Loucy (cell line): ENCODE data around the gene AADACL4.

Experiments
- H2AFZ ChIP-seq: fragments of 200-600 bp; sonication (generic); 2 replicates; pipeline ENCODE4 v1.6.0; 2016; ENCODE audit warnings: antibody characterized with exemption, mild to moderate bottlenecking, low read length, moderate library complexity
- H3F3A ChIP-seq: fragments of 200-600 bp; 2 replicates; pipeline ENCODE4 v1.6.0; 2016; ENCODE audit warnings: antibody characterized with exemption, low read depth, mild to moderate bottlenecking
- H3K27me3 ChIP-seq: fragments of 200-600 bp; sonication (generic); 2 replicates; pipeline ENCODE4 v1.6.1; 2014; ENCODE audit warnings: low read length, mild to moderate bottlenecking; ENCODE audit not compliant: insufficient read depth, poor library complexity, severe bottlenecking
- H3K36me3 ChIP-seq: fragments of 200-600 bp; sonication (generic); 2 replicates; pipeline ENCODE4 v1.6.1; 2016; ENCODE audit warnings: low read length; ENCODE audit not compliant: insufficient read depth
- H3K4me1 ChIP-seq: fragments of 200-600 bp; sonication (generic); 2 replicates; pipeline ENCODE4 v1.5.1; 2014; ENCODE audit warnings: low read length, mild to moderate bottlenecking; ENCODE audit not compliant: insufficient read depth, poor library complexity, severe bottlenecking
- H3K4me2 ChIP-seq: fragments of 200-600 bp; sonication (generic); 2 replicates; pipeline ENCODE4 v1.6.0; 2014; ENCODE audit warnings: antibody characterized with exemption, low read length, low read depth, mild to moderate bottlenecking; ENCODE audit not compliant: poor library complexity, severe bottlenecking
- H3K4me3 ChIP-seq: fragments of 200-600 bp; sonication (generic); 2 replicates; pipeline ENCODE4 v1.5.1; 2014; ENCODE audit warnings: low read length, mild to moderate bottlenecking, mixed read lengths; ENCODE audit not compliant: poor library complexity, severe bottlenecking
- H3K79me2 ChIP-seq: fragments of 200-600 bp; sonication (generic); 2 replicates; pipeline ENCODE4 v1.6.1; 2014; ENCODE audit warnings: low read length; ENCODE audit not compliant: insufficient read depth
- H3K9ac ChIP-seq: fragments of 200-600 bp; sonication (generic); 2 replicates; pipeline ENCODE4 v1.6.0; 2014; ENCODE audit warnings: mild to moderate bottlenecking, low read depth, low read length, moderate library complexity; ENCODE audit not compliant: poor library complexity, severe bottlenecking
- H3K9me2 ChIP-seq: fragments of 200-600 bp; sonication (generic); replicated peaks from 2 replicates; pipeline ENCODE4 v1.6.1; 2016; ENCODE audit warnings: low read depth, low read length, mixed read lengths
- H3K9me3 ChIP-seq: fragments of 200-600 bp; sonication (generic); 2 replicates; pipeline ENCODE4 v1.6.1; 2014; ENCODE audit warnings: mild to moderate bottlenecking, antibody characterized with exemption, low read length, low read depth; ENCODE audit not compliant: insufficient read depth
- H4K20me1 ChIP-seq: fragments of 200-600 bp; sonication (generic); 2 replicates; pipeline ENCODE4 v1.6.0; 2014; ENCODE audit warnings: antibody characterized with exemption, low read length, mild to moderate bottlenecking; ENCODE audit not compliant: insufficient read depth, poor library complexity, severe bottlenecking
- EZH2phosphoT487 ChIP-seq: fragments of 200-600 bp; IDR thresholded peaks from 2 replicates; pipeline ENCODE4 v1.6.1; 2018; ENCODE audit warnings: antibody characterized with exemption, mild to moderate bottlenecking, moderate library complexity, borderline replicate concordance
- TF ChIP-seq, protein P1 (sequence below): fragments of 200-600 bp; sonication (generic); conservative IDR thresholded peaks from 2 replicates; pipeline ENCODE4 v1.5.1; 2014; ENCODE audit warnings: mild to moderate bottlenecking, antibody characterized with exemption, low read length

Gene AADACL4

DNA sequence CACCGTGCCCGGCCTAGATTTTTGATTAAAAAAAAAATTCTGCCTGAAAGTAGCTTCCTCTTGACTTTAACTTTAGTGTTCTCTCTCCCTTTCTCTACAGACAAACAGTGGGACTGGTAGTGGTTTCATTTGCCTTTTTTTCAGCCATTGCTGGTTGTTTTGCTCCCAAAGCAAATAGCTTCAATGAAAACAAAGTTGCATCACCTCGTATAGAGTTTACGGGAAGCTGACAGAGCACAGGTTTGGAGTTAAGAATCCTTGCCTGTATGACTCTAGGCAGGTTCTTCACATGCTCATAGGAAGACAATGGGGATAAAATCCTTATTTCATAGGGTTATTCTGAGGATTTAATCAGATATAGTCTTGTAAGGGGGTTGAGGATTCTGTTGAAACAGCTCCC is 21.6 kb downstream of the AADACL4 start:
- Histone ChIP-seq H3F3A (no peaks in the 10 kb centered on the region), H3K4me2 (no peak overlapping the region), H2AFZ (no peak overlapping the region), H3K36me3 (no peaks in the 10 kb centered on the region), H3K4me3 (no peak overlapping the region), H3K4me1 (no peaks in the 10 kb centered on the region), H3K79me2 (no peaks in the 10 kb centered on the region), H3K9ac (no peak overlapping the region), H3K9me3 (peaks cover 4% of the 10 kb centered on the region; the same call in 1 of the 2 replicates), H3K27me3 (no peaks in the 10 kb centered on the region), H3K9me2 (no peaks in the 10 kb centered on the region), H4K20me1 (no peaks in the 10 kb centered on the region)
- TF ChIP-seq EZH2phosphoT487: no peak
- TF ChIP-seq, protein P1, sequence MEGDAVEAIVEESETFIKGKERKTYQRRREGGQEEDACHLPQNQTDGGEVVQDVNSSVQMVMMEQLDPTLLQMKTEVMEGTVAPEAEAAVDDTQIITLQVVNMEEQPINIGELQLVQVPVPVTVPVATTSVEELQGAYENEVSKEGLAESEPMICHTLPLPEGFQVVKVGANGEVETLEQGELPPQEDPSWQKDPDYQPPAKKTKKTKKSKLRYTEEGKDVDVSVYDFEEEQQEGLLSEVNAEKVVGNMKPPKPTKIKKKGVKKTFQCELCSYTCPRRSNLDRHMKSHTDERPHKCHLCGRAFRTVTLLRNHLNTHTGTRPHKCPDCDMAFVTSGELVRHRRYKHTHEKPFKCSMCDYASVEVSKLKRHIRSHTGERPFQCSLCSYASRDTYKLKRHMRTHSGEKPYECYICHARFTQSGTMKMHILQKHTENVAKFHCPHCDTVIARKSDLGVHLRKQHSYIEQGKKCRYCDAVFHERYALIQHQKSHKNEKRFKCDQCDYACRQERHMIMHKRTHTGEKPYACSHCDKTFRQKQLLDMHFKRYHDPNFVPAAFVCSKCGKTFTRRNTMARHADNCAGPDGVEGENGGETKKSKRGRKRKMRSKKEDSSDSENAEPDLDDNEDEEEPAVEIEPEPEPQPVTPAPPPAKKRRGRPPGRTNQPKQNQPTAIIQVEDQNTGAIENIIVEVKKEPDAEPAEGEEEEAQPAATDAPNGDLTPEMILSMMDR: no peak

DNA sequence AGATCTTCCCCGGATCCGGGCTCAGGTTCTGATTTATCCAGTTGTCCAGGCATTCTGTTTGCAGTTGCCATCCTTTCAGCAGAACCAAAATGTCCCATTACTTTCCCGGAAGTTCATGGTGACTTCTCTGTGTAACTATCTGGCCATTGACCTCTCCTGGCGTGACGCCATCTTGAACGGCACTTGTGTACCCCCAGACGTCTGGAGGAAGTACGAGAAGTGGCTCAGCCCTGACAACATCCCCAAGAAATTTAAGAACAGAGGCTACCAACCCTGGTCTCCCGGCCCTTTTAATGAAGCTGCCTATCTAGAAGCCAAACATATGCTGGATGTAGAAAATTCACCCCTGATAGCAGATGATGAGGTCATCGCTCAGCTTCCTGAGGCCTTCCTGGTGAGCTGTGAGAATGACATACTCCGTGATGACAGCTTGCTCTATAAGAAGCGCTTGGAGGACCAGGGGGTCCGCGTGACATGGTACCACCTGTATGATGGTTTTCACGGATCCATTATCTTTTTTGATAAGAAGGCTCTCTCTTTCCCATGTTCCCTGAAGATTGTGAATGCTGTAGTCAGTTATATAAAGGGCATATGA is 22.4 kb downstream of the AADACL4 start:
- TF ChIP-seq, protein P1: no peak
- TF ChIP-seq EZH2phosphoT487: no peak
- H2AFZ ChIP-seq: no peak overlapping the region

DNA sequence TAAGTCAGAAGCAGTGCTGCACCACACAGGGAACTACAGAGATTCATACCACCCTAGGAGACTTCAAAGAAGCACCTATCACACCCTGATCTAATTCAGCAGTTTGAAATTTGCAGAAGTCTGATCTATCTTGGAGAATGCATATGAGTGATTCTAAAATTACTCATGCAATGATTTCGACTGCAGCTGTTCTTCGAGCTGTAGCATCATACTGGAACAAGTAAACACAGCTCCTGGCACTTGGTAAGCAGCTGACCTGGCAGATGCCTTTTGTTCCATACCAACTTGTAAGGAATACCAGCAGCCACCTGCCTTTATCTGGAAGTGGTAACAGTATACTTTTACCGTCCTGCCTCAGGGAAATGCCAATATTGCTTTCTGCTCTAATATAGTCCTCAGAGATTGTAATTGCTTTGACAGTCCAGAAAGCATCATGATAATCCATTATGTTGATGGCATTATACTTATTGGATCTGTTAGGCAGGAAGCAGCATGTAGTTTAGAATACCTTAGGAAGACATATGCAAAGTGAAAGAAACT is 25.7 kb downstream of the AADACL4 start:
- Histone ChIP-seq H3K9me3 (peaks cover 4% of the 10 kb centered on the region; the same call in 1 of the 2 replicates), H4K20me1 (no peaks in the 10 kb centered on the region), H2AFZ (no peak overlapping the region), H3K36me3 (no peaks in the 10 kb centered on the region), H3K27me3 (no peaks in the 10 kb centered on the region), H3K4me3 (no peak overlapping the region), H3K9ac (no peak overlapping the region), H3F3A (no peaks in the 10 kb centered on the region), H3K4me2 (no peak overlapping the region), H3K9me2 (no peaks in the 10 kb centered on the region), H3K79me2 (no peaks in the 10 kb centered on the region), H3K4me1 (no peaks in the 10 kb centered on the region)
- TF ChIP-seq EZH2phosphoT487: no peak
- TF ChIP-seq, protein P1: no peak

More for the DNA sequence above, 22.4 kb downstream of the AADACL4 start:
- Histone ChIP-seq H3K9ac (no peak overlapping the region), H3K9me3 (peaks cover 4% of the 10 kb centered on the region; the same call in 1 of the 2 replicates), H3K27me3 (no peaks in the 10 kb centered on the region), H3K36me3 (no peaks in the 10 kb centered on the region), H3K4me2 (no peak overlapping the region), H3K4me1 (no peaks in the 10 kb centered on the region), H3K4me3 (no peak overlapping the region), H3K79me2 (no peaks in the 10 kb centered on the region), H3F3A (no peaks in the 10 kb centered on the region), H3K9me2 (no peaks in the 10 kb centered on the region), H4K20me1 (no peaks in the 10 kb centered on the region)
